Measurements from ENCODE around the gene MKKS. TPM values are rescaled to one million over a fixed set of nuclear protein-coding genes. Genes with fewer than 3 reads are reported as not detected.

The MKKS gene
- total and polyA plus RNA-seq, 2 donors (not counting 1 experiment from before 2014, with no cell fraction given), result 6.0 to 12.6 TPM

DNA sequence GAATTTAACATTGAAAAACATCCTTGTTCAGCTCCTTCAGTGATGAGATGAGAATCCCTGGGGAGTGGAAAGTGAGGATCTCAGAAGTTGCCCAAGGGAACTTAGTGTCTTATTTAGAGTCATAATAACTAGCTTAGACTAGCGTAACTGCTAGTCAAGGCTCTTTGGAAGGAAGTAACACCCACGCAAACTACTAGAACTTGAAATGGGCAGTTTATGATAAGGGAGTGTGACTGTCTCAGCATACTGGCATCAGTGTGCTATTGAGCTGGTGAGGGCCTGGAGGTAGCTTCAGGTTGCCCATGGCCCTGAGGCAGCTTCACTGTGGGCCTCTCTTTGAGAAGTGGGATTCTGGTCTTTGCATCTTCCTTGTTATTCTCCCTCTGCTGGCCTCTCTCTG is 41.2 kb upstream of the MKKS start:
- ATAC-seq (ENCODE audit: low read depth) (no peak), DNase-seq (no peak)
- no peaks in the 10 kb centered on the region for H3K9me3 Mint-ChIP-seq (ENCODE audit: insufficient read depth)
- peaks cover 9% of the 10 kb centered on the region for H4K20me1 ChIP-seq (ENCODE audit: control insufficient read depth, insufficient read depth, low read length, poor library complexity, severe bottlenecking)
- WGBS (ENCODE audit: insufficient coverage), result 44% methylated on average over 2 of the region's 2 CpGs
- H3K36me3 ChIP-seq (replicated peaks in 1 of 2; ENCODE audit: control extremely low read depth in 1 of 2, control insufficient read depth in 1 of 2, extremely low read depth in 1 of 2, insufficient read depth in 2 of 2, low read length in 1 of 2), result peaks cover 0 to 3% of the 10 kb centered on the region in 2 experiments
- no peak overlapping the region for H3K4me2 ChIP-seq (replicated peaks; ENCODE audit: low read depth, low read length, poor library complexity, severe bottlenecking)
- POLR2A ChIA-PET, result no interaction called here
- no peak overlapping the region for H3K27ac Mint-ChIP-seq
- intact Hi-C loops (cut with micrococcal nuclease), result no loop called here
- H3K79me2 ChIP-seq (ENCODE audit: control insufficient read depth, insufficient read depth, low read length), result peaks cover 15% of the 10 kb centered on the region
- H3K4me1 ChIP-seq (ENCODE audit: control insufficient read depth in 2 of 2, insufficient read depth in 2 of 2, low read length in 2 of 2), result peaks cover 23 to 24% of the 10 kb centered on the region in 2 donors
- CTCF ChIA-PET, result interaction anchor here (1.2 kb wide), 1 partner anchor 20 kb away, joined by 4 read pairs; no protein-coding TSS in a partner anchor
- TF ChIP-seq, protein P1, sequence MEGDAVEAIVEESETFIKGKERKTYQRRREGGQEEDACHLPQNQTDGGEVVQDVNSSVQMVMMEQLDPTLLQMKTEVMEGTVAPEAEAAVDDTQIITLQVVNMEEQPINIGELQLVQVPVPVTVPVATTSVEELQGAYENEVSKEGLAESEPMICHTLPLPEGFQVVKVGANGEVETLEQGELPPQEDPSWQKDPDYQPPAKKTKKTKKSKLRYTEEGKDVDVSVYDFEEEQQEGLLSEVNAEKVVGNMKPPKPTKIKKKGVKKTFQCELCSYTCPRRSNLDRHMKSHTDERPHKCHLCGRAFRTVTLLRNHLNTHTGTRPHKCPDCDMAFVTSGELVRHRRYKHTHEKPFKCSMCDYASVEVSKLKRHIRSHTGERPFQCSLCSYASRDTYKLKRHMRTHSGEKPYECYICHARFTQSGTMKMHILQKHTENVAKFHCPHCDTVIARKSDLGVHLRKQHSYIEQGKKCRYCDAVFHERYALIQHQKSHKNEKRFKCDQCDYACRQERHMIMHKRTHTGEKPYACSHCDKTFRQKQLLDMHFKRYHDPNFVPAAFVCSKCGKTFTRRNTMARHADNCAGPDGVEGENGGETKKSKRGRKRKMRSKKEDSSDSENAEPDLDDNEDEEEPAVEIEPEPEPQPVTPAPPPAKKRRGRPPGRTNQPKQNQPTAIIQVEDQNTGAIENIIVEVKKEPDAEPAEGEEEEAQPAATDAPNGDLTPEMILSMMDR (IDR thresholded peaks at IDR 0.05), result no peak
- TF ChIP-seq EZH2 (IDR thresholded peaks at IDR 0.05; ENCODE audit: borderline replicate concordance, insufficient read depth, low read depth, low read length, poor library complexity, severe bottlenecking), result no peak
- no peak overlapping the region for H3K4me3 ChIP-seq (ENCODE audit: control extremely low read depth in 1 of 5, extremely low read depth in 1 of 5, insufficient read depth in 1 of 5, low read depth in 2 of 5, low read length in 4 of 5)
- peaks cover 0 to 3% (median 1%) of the 10 kb centered on the region in 3 donors for H3K9me3 ChIP-seq (ENCODE audit: control extremely low read depth in 1 of 3, control insufficient read depth in 2 of 3, insufficient read depth in 1 of 3, low read length in 2 of 3)
- no peak overlapping the region for H3K4me3 Mint-ChIP-seq
- no peak overlapping the region for H3K27ac ChIP-seq (ENCODE audit: low read length in 2 of 2)
- no peak overlapping the region for H3K9ac ChIP-seq (ENCODE audit: low read length)
- peaks cover 36% of the 10 kb centered on the region for H3K4me1 Mint-ChIP-seq
- H3K27me3 Mint-ChIP-seq, result no peaks in the 10 kb centered on the region
- no peaks in the 10 kb centered on the region for H3K27me3 ChIP-seq (replicated peaks in 1 of 4; ENCODE audit: control extremely low read depth in 1 of 4, control insufficient read depth in 3 of 4, insufficient read depth in 4 of 4, low read length in 3 of 4)
- no peak overlapping the region for H2AFZ ChIP-seq (ENCODE audit: insufficient read depth, low read depth, low read length, poor library complexity, severe bottlenecking)

DNA sequence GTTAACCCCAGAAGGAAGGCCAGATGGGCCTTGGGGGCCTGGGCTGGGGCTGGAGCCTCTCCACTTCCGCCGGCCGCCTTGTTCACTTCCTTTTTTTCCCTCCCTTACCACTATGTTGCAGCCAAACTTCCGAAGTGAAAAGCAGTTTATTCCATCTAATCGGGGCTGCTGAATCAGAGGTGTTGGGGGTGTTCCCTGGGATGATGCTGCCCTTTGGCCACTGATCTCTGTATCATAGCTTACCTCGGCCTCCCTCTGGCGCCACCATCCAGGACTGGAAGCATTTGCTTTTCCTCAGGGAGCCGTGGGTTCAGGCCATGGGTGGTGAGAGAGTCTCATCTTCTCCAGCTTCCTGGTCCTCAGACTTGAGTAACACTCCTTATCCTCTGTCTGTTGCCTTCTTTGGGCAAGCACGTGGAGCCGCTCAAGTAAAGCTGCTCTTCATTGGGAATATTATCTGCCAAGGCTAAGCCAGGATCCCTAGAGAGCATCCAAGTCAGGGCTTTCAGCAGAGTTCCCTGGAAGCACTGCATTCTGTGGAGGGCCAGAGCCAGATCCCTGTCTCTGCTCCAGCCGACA is 40.7 kb upstream of the MKKS start:
- no peak overlapping the region for H3K4me3 Mint-ChIP-seq
- Histone ChIP-seq H3K27me3 (replicated peaks in 1 of 4; ENCODE audit: control extremely low read depth in 1 of 4, control insufficient read depth in 3 of 4, insufficient read depth in 4 of 4, low read length in 3 of 4) (no peaks in the 10 kb centered on the region), H4K20me1 (ENCODE audit: control insufficient read depth, insufficient read depth, low read length, poor library complexity, severe bottlenecking) (peaks cover 9% of the 10 kb centered on the region), H3K79me2 (ENCODE audit: control insufficient read depth, insufficient read depth, low read length) (peaks cover 15% of the 10 kb centered on the region), H2AFZ (ENCODE audit: insufficient read depth, low read depth, low read length, poor library complexity, severe bottlenecking) (no peak overlapping the region), H3K9me3 (ENCODE audit: control extremely low read depth in 1 of 3, control insufficient read depth in 2 of 3, insufficient read depth in 1 of 3, low read length in 2 of 3) (peaks cover 0 to 3% (median 1%) of the 10 kb centered on the region in 3 donors), H3K4me2 (replicated peaks; ENCODE audit: low read depth, low read length, poor library complexity, severe bottlenecking) (peak overlapping the region; percentile 2), H3K4me1 (ENCODE audit: control insufficient read depth in 2 of 2, insufficient read depth in 2 of 2, low read length in 2 of 2) (peaks cover 23 to 24% of the 10 kb centered on the region in 2 donors), H3K9ac (ENCODE audit: low read length) (no peak overlapping the region), H3K4me3 (ENCODE audit: control extremely low read depth in 1 of 5, extremely low read depth in 1 of 5, insufficient read depth in 1 of 5, low read depth in 2 of 5, low read length in 4 of 5) (no peak overlapping the region), H3K36me3 (replicated peaks in 1 of 2; ENCODE audit: control extremely low read depth in 1 of 2, control insufficient read depth in 1 of 2, extremely low read depth in 1 of 2, insufficient read depth in 2 of 2, low read length in 1 of 2) (peaks cover 0 to 3% of the 10 kb centered on the region in 2 experiments), H3K27ac (ENCODE audit: low read length in 2 of 2) (no peak overlapping the region)
- DNase-seq (no peak), ATAC-seq (ENCODE audit: low read depth) (no peak)
- TF ChIP-seq EZH2 (IDR thresholded peaks at IDR 0.05; ENCODE audit: borderline replicate concordance, insufficient read depth, low read depth, low read length, poor library complexity, severe bottlenecking), result no peak
- TF ChIP-seq, protein P1 (IDR thresholded peaks at IDR 0.05), result no peak
- H3K4me1 Mint-ChIP-seq, result peaks cover 36% of the 10 kb centered on the region
- no peaks in the 10 kb centered on the region for H3K27me3 Mint-ChIP-seq
- intact Hi-C loops (cut with micrococcal nuclease), result no loop called here
- 100% methylated on average over 4 of the region's 11 CpGs for WGBS (ENCODE audit: insufficient coverage)
- POLR2A ChIA-PET, result no interaction called here
- H3K27ac Mint-ChIP-seq, result no peak overlapping the region
- CTCF ChIA-PET, result interaction anchor here (1.2 kb wide), 1 partner anchor 21 kb away, joined by 4 read pairs; no protein-coding TSS in a partner anchor
- no peaks in the 10 kb centered on the region for H3K9me3 Mint-ChIP-seq (ENCODE audit: insufficient read depth)
